ENCODE results near the gene MBP. TPM values are rescaled to one million over a fixed set of nuclear protein-coding genes. Genes with fewer than 3 reads are reported as not detected.

The MBP gene
- total RNA-seq, 1 experiment from 2014 or later, result not detected

DNA sequence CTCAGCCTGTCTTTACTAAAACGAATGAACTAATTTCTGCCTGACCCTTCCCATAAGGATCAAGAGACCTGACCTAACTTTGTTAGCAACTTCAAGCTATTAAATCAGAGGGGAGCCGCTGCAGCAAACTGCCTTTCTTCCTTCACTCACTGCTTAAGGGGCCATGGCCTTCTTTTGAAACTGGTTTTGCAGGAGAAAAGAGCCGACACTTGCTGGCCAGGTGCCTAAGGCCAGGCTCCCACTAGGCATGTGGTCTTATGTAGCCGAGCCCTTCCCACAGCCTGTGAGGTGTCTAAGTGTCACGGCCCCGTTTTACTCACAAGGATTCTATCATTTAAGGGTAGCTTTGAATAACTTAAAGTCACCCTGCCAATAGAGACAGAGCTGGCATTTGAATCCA lies 179.4 kb downstream of the MBP start:
- POLR2A ChIA-PET (ENCODE audit: low non-redundant PET), result interaction anchor here (0.5 kb wide), 1 partner anchor 201 kb away, joined by 3 read pairs; no protein-coding TSS in a partner anchor
- Histone ChIP-seq H3K36me3 (ENCODE audit: insufficient read depth, low read length, poor library complexity, severe bottlenecking) (peaks cover 4% of the 10 kb centered on the region), H3K27ac (ENCODE audit: low read depth, low read length, poor library complexity, severe bottlenecking) (no peak overlapping the region), H3K9me3 (ENCODE audit: low read depth, low read length, poor library complexity, severe bottlenecking) (no peaks in the 10 kb centered on the region), H3K4me3 (ENCODE audit: low read depth, low read length, poor library complexity, severe bottlenecking) (no peak overlapping the region), H3K27me3 (replicated peaks; ENCODE audit: insufficient read depth, low read depth, low read length, poor library complexity) (no peaks in the 10 kb centered on the region), H3K4me1 (ENCODE audit: insufficient read depth, low read length, poor library complexity, severe bottlenecking) (no peaks in the 10 kb centered on the region)
- CTCF ChIA-PET, result no interaction called here
- no peak for TF ChIP-seq EZH2 (IDR thresholded peaks at IDR 0.05; ENCODE audit: borderline replicate concordance, low read depth, low read length, poor library complexity, severe bottlenecking)
- TF ChIP-seq, protein P1, sequence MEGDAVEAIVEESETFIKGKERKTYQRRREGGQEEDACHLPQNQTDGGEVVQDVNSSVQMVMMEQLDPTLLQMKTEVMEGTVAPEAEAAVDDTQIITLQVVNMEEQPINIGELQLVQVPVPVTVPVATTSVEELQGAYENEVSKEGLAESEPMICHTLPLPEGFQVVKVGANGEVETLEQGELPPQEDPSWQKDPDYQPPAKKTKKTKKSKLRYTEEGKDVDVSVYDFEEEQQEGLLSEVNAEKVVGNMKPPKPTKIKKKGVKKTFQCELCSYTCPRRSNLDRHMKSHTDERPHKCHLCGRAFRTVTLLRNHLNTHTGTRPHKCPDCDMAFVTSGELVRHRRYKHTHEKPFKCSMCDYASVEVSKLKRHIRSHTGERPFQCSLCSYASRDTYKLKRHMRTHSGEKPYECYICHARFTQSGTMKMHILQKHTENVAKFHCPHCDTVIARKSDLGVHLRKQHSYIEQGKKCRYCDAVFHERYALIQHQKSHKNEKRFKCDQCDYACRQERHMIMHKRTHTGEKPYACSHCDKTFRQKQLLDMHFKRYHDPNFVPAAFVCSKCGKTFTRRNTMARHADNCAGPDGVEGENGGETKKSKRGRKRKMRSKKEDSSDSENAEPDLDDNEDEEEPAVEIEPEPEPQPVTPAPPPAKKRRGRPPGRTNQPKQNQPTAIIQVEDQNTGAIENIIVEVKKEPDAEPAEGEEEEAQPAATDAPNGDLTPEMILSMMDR (conservative IDR thresholded peaks at IDR 0.05; ENCODE audit: low read depth, low read length), result no peak
- intact Hi-C loops (cut with micrococcal nuclease; ENCODE audit: unreplicated experiment), result no loop called here
- no TSS peak for BruUV-seq (replicated peaks)
- no peak for DNase-seq (ENCODE audit: low spot score)

DNA sequence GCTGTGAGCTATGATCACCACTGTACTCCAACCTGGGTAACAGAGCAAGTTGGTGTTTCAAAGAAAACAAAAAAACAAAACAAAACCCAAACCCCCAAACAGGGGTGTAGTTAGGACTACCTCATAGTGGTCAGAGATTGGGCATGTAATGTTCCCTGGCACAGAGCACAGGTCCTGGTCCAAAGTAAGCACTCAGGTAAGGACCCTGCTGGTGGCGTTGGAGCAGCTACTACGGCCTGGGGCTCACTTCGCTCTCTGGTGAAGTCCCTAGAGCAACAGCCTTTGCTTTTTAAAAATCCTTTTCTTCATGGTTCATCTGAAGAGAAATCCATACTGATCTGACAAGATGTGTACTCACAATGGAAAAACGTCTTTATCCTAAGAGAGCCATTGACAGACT lies 179.8 kb downstream of the MBP start:
- Histone ChIP-seq H3K27ac (ENCODE audit: low read depth, low read length, poor library complexity, severe bottlenecking) (no peak overlapping the region), H3K27me3 (replicated peaks; ENCODE audit: insufficient read depth, low read depth, low read length, poor library complexity) (no peaks in the 10 kb centered on the region), H3K4me3 (ENCODE audit: low read depth, low read length, poor library complexity, severe bottlenecking) (no peak overlapping the region), H3K9me3 (ENCODE audit: low read depth, low read length, poor library complexity, severe bottlenecking) (no peaks in the 10 kb centered on the region), H3K4me1 (ENCODE audit: insufficient read depth, low read length, poor library complexity, severe bottlenecking) (no peaks in the 10 kb centered on the region), H3K36me3 (ENCODE audit: insufficient read depth, low read length, poor library complexity, severe bottlenecking) (peaks cover 8% of the 10 kb centered on the region)
- intact Hi-C loops (cut with micrococcal nuclease; ENCODE audit: unreplicated experiment), result no loop called here
- ChIA-PET POLR2A (ENCODE audit: low non-redundant PET) (no interaction called here), CTCF (no interaction called here)
- no TSS peak for BruUV-seq (replicated peaks)
- TF ChIP-seq, protein P1 (conservative IDR thresholded peaks at IDR 0.05; ENCODE audit: low read depth, low read length), result no peak
- no peak for TF ChIP-seq EZH2 (IDR thresholded peaks at IDR 0.05; ENCODE audit: borderline replicate concordance, low read depth, low read length, poor library complexity, severe bottlenecking)
- DNase-seq (ENCODE audit: low spot score), result no peak

DNA sequence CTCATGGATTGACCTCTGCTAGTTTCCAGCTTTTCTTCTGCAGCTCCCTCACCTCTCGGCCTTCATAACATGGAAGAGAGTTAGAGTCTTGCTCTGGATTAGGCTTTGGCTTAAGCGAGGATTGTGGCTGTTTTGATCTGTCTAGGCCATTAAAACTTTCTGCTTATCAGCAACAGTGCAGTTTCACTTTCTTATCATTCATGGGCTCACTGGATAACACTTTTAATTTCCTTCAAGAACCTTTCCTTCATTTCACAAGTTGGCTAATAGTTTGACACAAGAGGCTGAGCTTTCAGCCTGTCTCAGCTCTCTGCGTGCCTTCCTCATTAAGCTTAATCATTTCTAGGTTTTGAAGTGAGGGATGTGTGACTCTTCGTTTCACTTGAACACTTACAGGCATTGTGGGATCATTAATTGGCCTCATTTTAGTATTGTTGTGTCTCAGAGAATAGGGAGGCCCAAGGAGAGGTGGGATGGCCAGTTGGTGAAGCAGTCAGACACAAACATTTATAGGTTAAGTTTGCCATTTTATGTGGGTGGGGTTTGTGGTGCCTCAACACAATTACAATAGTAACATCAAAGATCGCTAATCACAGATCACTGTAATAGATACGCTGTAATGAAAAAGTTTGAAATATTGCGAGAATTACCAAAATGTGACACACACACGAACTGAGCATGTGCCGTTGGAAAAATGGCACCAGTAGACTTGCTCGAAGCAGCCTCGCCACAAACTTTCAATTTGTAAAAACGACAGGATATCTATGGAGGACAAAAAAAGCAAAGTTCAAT lies 180.9 kb downstream of the MBP start:
- ChIA-PET CTCF (no interaction called here), POLR2A (ENCODE audit: low non-redundant PET) (no interaction called here)
- H3K27me3 ChIP-seq (replicated peaks; ENCODE audit: insufficient read depth, low read depth, low read length, poor library complexity), result no peaks in the 10 kb centered on the region
- no peak overlapping the region for H3K27ac ChIP-seq (ENCODE audit: low read depth, low read length, poor library complexity, severe bottlenecking)
- H3K36me3 ChIP-seq (ENCODE audit: insufficient read depth, low read length, poor library complexity, severe bottlenecking), result peaks cover 8% of the 10 kb centered on the region
- DNase-seq (ENCODE audit: low spot score), result no peak
- H3K9me3 ChIP-seq (ENCODE audit: low read depth, low read length, poor library complexity, severe bottlenecking), result no peaks in the 10 kb centered on the region
- TF ChIP-seq, protein P1 (conservative IDR thresholded peaks at IDR 0.05; ENCODE audit: low read depth, low read length), result no peak
- no peak for TF ChIP-seq EZH2 (IDR thresholded peaks at IDR 0.05; ENCODE audit: borderline replicate concordance, low read depth, low read length, poor library complexity, severe bottlenecking)
- H3K4me1 ChIP-seq (ENCODE audit: insufficient read depth, low read length, poor library complexity, severe bottlenecking), result no peaks in the 10 kb centered on the region
- H3K4me3 ChIP-seq (ENCODE audit: low read depth, low read length, poor library complexity, severe bottlenecking), result no peak overlapping the region
- BruUV-seq (replicated peaks), result no TSS peak
- intact Hi-C loops (cut with micrococcal nuclease; ENCODE audit: unreplicated experiment), result no loop called here
